Panc1 (cell line): ENCODE results near the gene CYB5B. TPM values are rescaled to one million over a fixed set of nuclear protein-coding genes. Genes with fewer than 3 reads are reported as not detected.
A peak's percentile ranks its signal among the peaks of the same experiment; 100 is the strongest.

ENCODE experiments used
- ATAC-seq: fragments of 200-7000 bp; cut with Tn5 transposase; 2 replicates; pipeline ENCODE4 v1.9.1; 2020; ENCODE audit warnings: mild to moderate bottlenecking, moderate library complexity
- BruUV-seq: library from RNA; stranded (reverse); fragments of 400-500 nt; replicated peaks from 2 replicates; lab custom pipeline; 2021; lab: Mats Ljungman, UMichigan
- CTCF ChIA-PET: fragments of 300-600 bp; sonication (Branson Sonifier 250); formaldehyde crosslinking; loops from one replicate; lab custom pipeline; 2022; ENCODE audit warnings: antibody characterized with exemption; lab: Charles Lee
- POLR2A ChIA-PET: fragments of 300-600 bp; sonication (Branson Sonifier 250); formaldehyde crosslinking; loops from one replicate; lab custom pipeline; 2022; ENCODE audit warnings: antibody characterized with exemption; lab: Charles Lee
- DNase-seq: peaks from one replicate; pipeline ENCODE4 v3.0.0-alpha.2; 2010; ENCODE audit warnings: low read depth, low spot score
- H3K27ac ChIP-seq: 2 replicates; pipeline ENCODE4 v1.5.1; 2011; ENCODE audit warnings: mild to moderate bottlenecking, low read length, inconsistent platforms
- H3K27me3 ChIP-seq: fragments of 200-500 bp; sonication (Bioruptor generic); 2 replicates; pipeline ENCODE4 v1.6.0; 2014; ENCODE audit warnings: low read length, inconsistent platforms; ENCODE audit not compliant: control insufficient read depth, insufficient read depth
- H3K36me3 ChIP-seq: fragments of 200-500 bp; sonication (Bioruptor generic); 2 replicates; pipeline ENCODE4 v1.5.1; 2014; ENCODE audit warnings: inconsistent platforms, mild to moderate bottlenecking, low read length, moderate library complexity; ENCODE audit not compliant: control insufficient read depth, insufficient read depth
- H3K4me1 ChIP-seq: 2 replicates; pipeline ENCODE4 v1.5.1; 2011; ENCODE audit warnings: inconsistent platforms, mild to moderate bottlenecking, low read length, moderate library complexity; ENCODE audit not compliant: control insufficient read depth, insufficient read depth
- H3K4me3 ChIP-seq, 2 experiments: 2 replicates each; pipeline ENCODE4 v1.5.1; 2011 to 2012; ENCODE audit warnings: low read depth in 2 of 2, low read length in 2 of 2, mild to moderate bottlenecking in 2 of 2, inconsistent platforms in 1 of 2, moderate library complexity in 1 of 2
- H3K9me3 ChIP-seq: fragments of 200-500 bp; sonication (Bioruptor generic); 2 replicates; pipeline ENCODE4 v1.5.1; 2014; ENCODE audit warnings: low read depth, mild to moderate bottlenecking, inconsistent platforms, low read length, moderate library complexity; ENCODE audit not compliant: control insufficient read depth, insufficient read depth
- CTCF ChIP-seq: fragments of 450-650 bp; IDR thresholded peaks from 2 replicates; pipeline ENCODE4 v1.5.1; 2017; ENCODE audit warnings: mild to moderate bottlenecking
- POLR2AphosphoS5 ChIP-seq: IDR thresholded peaks from 2 replicates; pipeline ENCODE4 v1.6.1; 2012; ENCODE audit warnings: mild to moderate bottlenecking, low read depth, low read length, moderate library complexity
- SIN3A ChIP-seq: IDR thresholded peaks from 2 replicates; pipeline ENCODE4 v1.6.1; 2012; ENCODE audit warnings: low read depth, mild to moderate bottlenecking, low read length, moderate library complexity, borderline replicate concordance; ENCODE audit not compliant: insufficient read depth
- TCF7L2 ChIP-seq: IDR thresholded peaks from 2 replicates; pipeline ENCODE4 v1.6.1; 2011; ENCODE audit warnings: mild to moderate bottlenecking, low read depth, low read length, inconsistent platforms
- in situ Hi-C: cut with HindIII; loops from 2 replicates; pipeline ENCODE4 v1.10.0; 2016; ENCODE audit warnings: low sequenced_read_pairs, low pct_unique_long_range_greater_than_20kb
- intact Hi-C: fragments of 100-400 bp; cut with micrococcal nuclease; formaldehyde crosslinking; loops from one replicate; pipeline ENCODE4 v1.10.0; 2022; ENCODE audit not compliant: unreplicated experiment
- total RNA-seq: library from RNA; stranded (reverse); gene quantifications from one replicate; pipeline ENCODE4 v1.2.1, GENCODE V29; 2021; ENCODE audit not compliant: unreplicated experiment
- TF ChIP-seq, protein P1 (sequence below), 2 experiments: IDR thresholded peaks; 2 replicates each; pipeline ENCODE4 v1.6.1; 2011 to 2012; ENCODE audit warnings: low read depth in 2 of 2, control low read depth in 1 of 2, low read length in 1 of 2, mild to moderate bottlenecking in 1 of 2, moderate library complexity in 1 of 2; ENCODE audit not compliant: insufficient read depth in 1 of 2

CYB5B gene
- total RNA-seq, 1 experiment from 2014 or later, result 326 TPM

- ChIA-PET POLR2A (no interaction called here), CTCF (no interaction called here)
- in situ Hi-C loops (no loop called here), intact Hi-C loops (loop anchor here (10.0 kb wide), 2 partner anchors 80 to 90 kb away; partner anchors contain the start of gene NFAT5)
- DNase-seq (no peak), ATAC-seq (no peak)
- H3K9me3 ChIP-seq, result no peaks in the 10 kb centered on the region
- peaks cover 20% of the 10 kb centered on the region for H3K4me1 ChIP-seq
- H3K36me3 ChIP-seq, result no peaks in the 10 kb centered on the region
- no peaks in the 10 kb centered on the region for H3K27me3 ChIP-seq
- TSS peak; percentile 38 for BruUV-seq
- peak overlapping the region; percentile 31; the same call in 1 of the 2 replicates for H3K27ac ChIP-seq
- H3K4me3 ChIP-seq, result no peak overlapping the region
- TF ChIP-seq CTCF (no peak), SIN3A (no peak), POLR2AphosphoS5 (no peak), TCF7L2 (no peak)
- TF ChIP-seq, protein P1, sequence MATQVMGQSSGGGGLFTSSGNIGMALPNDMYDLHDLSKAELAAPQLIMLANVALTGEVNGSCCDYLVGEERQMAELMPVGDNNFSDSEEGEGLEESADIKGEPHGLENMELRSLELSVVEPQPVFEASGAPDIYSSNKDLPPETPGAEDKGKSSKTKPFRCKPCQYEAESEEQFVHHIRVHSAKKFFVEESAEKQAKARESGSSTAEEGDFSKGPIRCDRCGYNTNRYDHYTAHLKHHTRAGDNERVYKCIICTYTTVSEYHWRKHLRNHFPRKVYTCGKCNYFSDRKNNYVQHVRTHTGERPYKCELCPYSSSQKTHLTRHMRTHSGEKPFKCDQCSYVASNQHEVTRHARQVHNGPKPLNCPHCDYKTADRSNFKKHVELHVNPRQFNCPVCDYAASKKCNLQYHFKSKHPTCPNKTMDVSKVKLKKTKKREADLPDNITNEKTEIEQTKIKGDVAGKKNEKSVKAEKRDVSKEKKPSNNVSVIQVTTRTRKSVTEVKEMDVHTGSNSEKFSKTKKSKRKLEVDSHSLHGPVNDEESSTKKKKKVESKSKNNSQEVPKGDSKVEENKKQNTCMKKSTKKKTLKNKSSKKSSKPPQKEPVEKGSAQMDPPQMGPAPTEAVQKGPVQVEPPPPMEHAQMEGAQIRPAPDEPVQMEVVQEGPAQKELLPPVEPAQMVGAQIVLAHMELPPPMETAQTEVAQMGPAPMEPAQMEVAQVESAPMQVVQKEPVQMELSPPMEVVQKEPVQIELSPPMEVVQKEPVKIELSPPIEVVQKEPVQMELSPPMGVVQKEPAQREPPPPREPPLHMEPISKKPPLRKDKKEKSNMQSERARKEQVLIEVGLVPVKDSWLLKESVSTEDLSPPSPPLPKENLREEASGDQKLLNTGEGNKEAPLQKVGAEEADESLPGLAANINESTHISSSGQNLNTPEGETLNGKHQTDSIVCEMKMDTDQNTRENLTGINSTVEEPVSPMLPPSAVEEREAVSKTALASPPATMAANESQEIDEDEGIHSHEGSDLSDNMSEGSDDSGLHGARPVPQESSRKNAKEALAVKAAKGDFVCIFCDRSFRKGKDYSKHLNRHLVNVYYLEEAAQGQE (IDR thresholded peaks at IDR 0.05; ENCODE audit: insufficient read depth in 1 of 2, low read depth in 2 of 2, low read length in 1 of 2), result no peak
Measured at GRCh38 chr16:69474408-69474807, 50.0 kb downstream of the CYB5B start.

DNA sequence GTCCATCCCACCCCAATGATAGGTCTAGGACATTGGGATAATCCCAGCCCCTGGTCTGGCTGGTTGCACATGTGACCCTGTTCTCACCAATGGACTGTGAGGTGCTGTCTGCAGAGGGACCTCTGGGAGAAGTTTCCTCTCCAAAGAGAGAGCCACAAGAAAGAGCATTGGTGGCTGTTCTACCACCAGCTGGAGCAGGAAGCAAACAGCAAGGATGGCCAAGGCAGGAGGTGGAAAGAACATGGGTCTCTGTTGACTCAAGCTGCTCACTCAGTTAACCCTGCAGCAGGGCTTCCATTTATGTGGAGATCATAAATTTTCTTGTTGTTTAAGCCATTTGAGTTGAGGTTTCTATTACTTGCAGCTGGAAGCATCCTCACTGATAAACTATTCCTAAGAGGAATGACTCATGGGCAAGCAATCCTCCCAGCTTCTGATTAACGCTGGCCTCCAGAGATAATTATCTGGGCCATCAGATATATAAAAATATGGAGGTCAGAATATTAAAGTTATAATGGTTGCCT, 52.6 kb downstream of the CYB5B start:
- H3K9me3 ChIP-seq, result no peaks in the 10 kb centered on the region
- H3K27ac ChIP-seq, result peak overlapping the region; percentile 93
- peak; percentile 83 for ATAC-seq
- intact Hi-C loops (loop anchor here (10.0 kb wide), 2 partner anchors 82 to 88 kb away; partner anchors contain the start of gene NFAT5), in situ Hi-C loops (no loop called here)
- POLR2A ChIA-PET, result no interaction called here
- CTCF ChIA-PET, result interaction anchor here (0.6 kb wide), 1 partner anchor 508 kb away, joined by 4 read pairs; no protein-coding TSS in a partner anchor
- DNase-seq, result peak; percentile 45
- H3K27me3 ChIP-seq, result no peaks in the 10 kb centered on the region
- peak; percentile 89 for TF ChIP-seq TCF7L2
- TF ChIP-seq, protein P1 (IDR thresholded peaks at IDR 0.05; ENCODE audit: insufficient read depth in 1 of 2, low read depth in 2 of 2, low read length in 1 of 2), result no peak
- no peak for TF ChIP-seq CTCF
- TF ChIP-seq POLR2AphosphoS5, result 0 out of 2 replicates have a peak, but pooled peaks have one; percentile 30
- peaks cover 32% of the 10 kb centered on the region for H3K4me1 ChIP-seq
- no peak overlapping the region for H3K4me3 ChIP-seq
- BruUV-seq, result no TSS peak
- H3K36me3 ChIP-seq, result no peaks in the 10 kb centered on the region
